Upper lobe of left lung (tissue), 6 donors: ENCODE data around the gene EPHB2. TPM values are rescaled to one million over a fixed set of nuclear protein-coding genes. Genes with fewer than 3 reads are reported as not detected.
A peak's percentile ranks its signal among the peaks of the same experiment; 100 is the strongest.

Source experiments
- ATAC-seq, 2 donors: fragments of 200-7000 bp; cut with Tn5 transposase; one replicate each; pipeline ENCODE4 v1.9.1; 2022; ENCODE audit warnings: mild to moderate bottlenecking in 2 of 2, moderate library complexity in 2 of 2; ENCODE audit not compliant: low FRiP score in 2 of 2
- DNase-seq, 2 donors: peaks; one replicate each; pipeline ENCODE4 v3.0.0-alpha.2; 2019 to 2020
- H3K27ac ChIP-seq, 4 donors: fragments of 200-600 bp; sonication (generic); one replicate each; pipeline ENCODE4 v1.5.1; 2016 to 2019
- H3K27me3 ChIP-seq, 4 donors: fragments of 200-600 bp; sonication (generic); one replicate each; pipeline ENCODE4 v1.5.1; 2017 to 2019
- H3K36me3 ChIP-seq, 4 donors: fragments of 200-600 bp; sonication (generic); one replicate each; pipeline ENCODE4 v1.5.1; 2016 to 2019
- H3K4me1 ChIP-seq, 4 donors: fragments of 200-600 bp; sonication (generic); one replicate each; pipeline ENCODE4 v1.5.1; 2018 to 2019
- H3K4me3 ChIP-seq, 4 donors: fragments of 200-600 bp; sonication (generic); one replicate each; pipeline ENCODE4 v1.5.1; 2017 to 2019; ENCODE audit warnings: mild to moderate bottlenecking in 2 of 4, moderate library complexity in 1 of 4
- H3K9me3 ChIP-seq, 4 donors: fragments of 200-600 bp; sonication (generic); one replicate each; pipeline ENCODE4 v1.5.1; 2018 to 2019
- CTCF ChIP-seq, 6 experiments: fragments of 450-650 bp in 4 of 6; fragments of 200-600 bp in 2 of 6; sonication (generic) in 2 of 6; IDR thresholded peaks; one replicate each; pipeline ENCODE4 v1.5.1; 2016 to 2019; ENCODE audit warnings: antibody characterized with exemption in 6 of 6
- EP300 ChIP-seq, 4 donors: sonication (generic); formaldehyde crosslinking; IDR thresholded peaks; one replicate each; pipeline ENCODE4 v1.5.1; 2017; ENCODE audit warnings: antibody characterized with exemption in 4 of 4, control low read depth in 2 of 4
- POLR2A ChIP-seq, 4 donors: fragments of 450-650 bp; IDR thresholded peaks; one replicate each; pipeline ENCODE4 v1.5.1; 2016 to 2017; ENCODE audit warnings: antibody characterized with exemption in 4 of 4, mild to moderate bottlenecking in 2 of 4
- POLR2AphosphoS5 ChIP-seq, 2 donors: sonication (generic); formaldehyde crosslinking; IDR thresholded peaks; one replicate each; pipeline ENCODE4 v1.5.1; 2017; ENCODE audit warnings: antibody characterized with exemption in 2 of 2
- WGBS, 2 donors: methylation state at CpG; one replicate each; pipeline ENCODE4 v1.1.5; 2017 to 2018; 5-methylcytosine and 5-hydroxymethylcytosine counted together
- total RNA-seq, 6 donors: library from RNA; depleted of rRNA in 4 of 6; stranded (reverse); fragments of >200 nt in 4 of 6; gene quantifications; one replicate each; pipeline versions ENCODE4 v1.1.0 to v1.2.1, GENCODE V29; 2016 to 2021
- donor health status: DM: no; HTN: no; CAD: no; lungs with moderate emphysema.
- donor health status: DM: no; HTN: yes; CAD: no; lungs with severe emphysema.

The EPHB2 gene
- total RNA-seq, 6 donors from 2014 or later, result 1.0 to 8.8 (median 5.6) TPM

- H3K27ac ChIP-seq, result no peak overlapping the region
- no peak overlapping the region for H3K4me3 ChIP-seq
- TF ChIP-seq POLR2A (IDR thresholded peaks at IDR 0.05) (no peak), CTCF (IDR thresholded peaks at IDR 0.05) (no peak), POLR2AphosphoS5 (IDR thresholded peaks at IDR 0.05) (no peak)
- no peak for DNase-seq
- ATAC-seq, result no peak
- 82 to 91% methylated on average over 3 to 5 of the region's 5 CpGs for WGBS, 2 donors
- H3K9me3 ChIP-seq, result no peaks in the 10 kb centered on the region
- H3K27me3 ChIP-seq, result no peaks in the 10 kb centered on the region
- no peaks in the 10 kb centered on the region for H3K36me3 ChIP-seq
- no peaks in the 10 kb centered on the region for H3K4me1 ChIP-seq
These were observed 165.2 kb downstream of the EPHB2 start for GRCh38 chr1:22875841-22876240.

- Histone ChIP-seq H3K9me3 (no peaks in the 10 kb centered on the region), H3K4me1 (no peaks in the 10 kb centered on the region), H3K27me3 (no peaks in the 10 kb centered on the region), H3K27ac (no peak overlapping the region), H3K4me3 (no peak overlapping the region), H3K36me3 (no peaks in the 10 kb centered on the region)
- ATAC-seq, result peak in 1 of 2 donors; percentile 39
- no peak for TF ChIP-seq EP300 (IDR thresholded peaks at IDR 0.05)
- no peak for TF ChIP-seq POLR2A (IDR thresholded peaks at IDR 0.05)
- no peak for TF ChIP-seq CTCF (IDR thresholded peaks at IDR 0.05)
- TF ChIP-seq POLR2AphosphoS5 (IDR thresholded peaks at IDR 0.05), result no peak
- 64 to 80% methylated on average over 6 to 20 of the region's 20 CpGs for WGBS, 2 donors
- peak in 1 of 2 donors; percentile 68 for DNase-seq
These were observed 165.9 kb downstream of the EPHB2 start for GRCh38 chr1:22876359-22877111.

GRCh38 chr1:22877112-22877915 lies 166.7 kb downstream of the EPHB2 start:
- Histone ChIP-seq H3K36me3 (no peaks in the 10 kb centered on the region), H3K9me3 (no peaks in the 10 kb centered on the region), H3K27ac (no peak overlapping the region), H3K4me3 (no peak overlapping the region), H3K27me3 (no peaks in the 10 kb centered on the region), H3K4me1 (no peaks in the 10 kb centered on the region)
- TF ChIP-seq POLR2AphosphoS5 (IDR thresholded peaks at IDR 0.05) (no peak), EP300 (IDR thresholded peaks at IDR 0.05) (no peak), CTCF (IDR thresholded peaks at IDR 0.05) (no peak), POLR2A (IDR thresholded peaks at IDR 0.05) (no peak)
- 84 to 89% methylated on average over 11 to 12 of the region's 12 CpGs for WGBS, 2 donors
- ATAC-seq, result no peak
- no peak for DNase-seq

- no peak for TF ChIP-seq POLR2A (IDR thresholded peaks at IDR 0.05)
- TF ChIP-seq POLR2AphosphoS5 (IDR thresholded peaks at IDR 0.05), result no peak
- no peak for TF ChIP-seq CTCF (IDR thresholded peaks at IDR 0.05)
- TF ChIP-seq EP300 (IDR thresholded peaks at IDR 0.05), result no peak
These were observed 167.3 kb downstream of the EPHB2 start for GRCh38 chr1:22877980-22878379.

More at GRCh38 chr1:22877980-22878379, 167.3 kb downstream of the EPHB2 start:
- H3K9me3 ChIP-seq, result no peaks in the 10 kb centered on the region
- no peak overlapping the region for H3K4me3 ChIP-seq
- H3K4me1 ChIP-seq, result no peaks in the 10 kb centered on the region
- ATAC-seq, result no peak
- H3K27me3 ChIP-seq, result no peaks in the 10 kb centered on the region
- DNase-seq, result no peak
- no peak overlapping the region for H3K27ac ChIP-seq
- WGBS, 2 donors, result 50 to 91% methylated on average over 1 of the region's 1 CpG
- H3K36me3 ChIP-seq, result no peaks in the 10 kb centered on the region
